ENCODE results near the gene SLC25A23.

- no peak for TF ChIP-seq CTCF (IDR thresholded peaks at IDR 0.05; ENCODE audit: low read length)
- no peak for TF ChIP-seq EZH2 (optimal IDR thresholded peaks at IDR 0.05; ENCODE audit: low read depth, low read length)
- TF ChIP-seq EZH2phosphoT487 (IDR thresholded peaks at IDR 0.05; ENCODE audit: low read length): no peak
Measured at GRCh38 chr19:6429419-6430221, 30.0 kb downstream of the SLC25A23 start.
